Activated CD8-positive, alpha-beta memory T cell treated with anti-CD3 and anti-CD28 coated beads for 36 hours (primary cell): ENCODE data around the gene EYA3. TPM values are rescaled to one million over a fixed set of nuclear protein-coding genes. Genes with fewer than 3 reads are reported as not detected.

Experiments used
- CTCF ChIA-PET: fragments of 350-600 bp; sonication (Branson Sonifier 250); formaldehyde crosslinking; loops from one replicate; lab custom pipeline; 2021; ENCODE audit warnings: antibody characterized with exemption; lab: Charles Lee
- POLR2A ChIA-PET: fragments of 350-600 bp; sonication (Branson Sonifier 250); formaldehyde crosslinking; loops from one replicate; lab custom pipeline; 2021; ENCODE audit warnings: antibody characterized with exemption; lab: Charles Lee
- total RNA-seq, 2 experiments: library from RNA; stranded (reverse); gene quantifications; one replicate each; pipeline ENCODE4 v1.2.3, GENCODE V29; 2021

Gene EYA3
- total RNA-seq, 2 experiments from 2014 or later: 37.5 to 39.6 TPM

- ChIA-PET POLR2A (interaction anchor here (0.7 kb wide), 1 partner anchor 96 kb away, joined by 4 read pairs; the partner anchor contains the start of gene EYA3), CTCF (interaction anchor here (1.4 kb wide), 1 partner anchor 117 kb away, joined by 3 read pairs; no protein-coding TSS in a partner anchor)
Measured at GRCh38 chr1:27992276-27992675, 96.1 kb downstream of the EYA3 start.

- POLR2A ChIA-PET: no interaction called here
Measured at GRCh38 chr1:27990920-27991537, 97.4 kb downstream of the EYA3 start.

GRCh38 chr1:27981145-27981544 is 107.3 kb downstream of the EYA3 start:
- ChIA-PET POLR2A (interaction anchor here (1.0 kb wide), 1 partner anchor 121 kb away, joined by 4 read pairs; no protein-coding TSS in a partner anchor), CTCF (interaction anchor here (1.0 to 3.8 kb wide), 2 partner anchors 69 to 124 kb away, joined by 3 to 20 read pairs; no protein-coding TSS in a partner anchor)

More at GRCh38 chr1:27990920-27991537, 97.4 kb downstream of the EYA3 start:
- CTCF ChIA-PET: interaction anchor here (0.9 kb wide), 1 partner anchor 11 kb away, joined by 3 read pairs; no protein-coding TSS in a partner anchor

DNA sequence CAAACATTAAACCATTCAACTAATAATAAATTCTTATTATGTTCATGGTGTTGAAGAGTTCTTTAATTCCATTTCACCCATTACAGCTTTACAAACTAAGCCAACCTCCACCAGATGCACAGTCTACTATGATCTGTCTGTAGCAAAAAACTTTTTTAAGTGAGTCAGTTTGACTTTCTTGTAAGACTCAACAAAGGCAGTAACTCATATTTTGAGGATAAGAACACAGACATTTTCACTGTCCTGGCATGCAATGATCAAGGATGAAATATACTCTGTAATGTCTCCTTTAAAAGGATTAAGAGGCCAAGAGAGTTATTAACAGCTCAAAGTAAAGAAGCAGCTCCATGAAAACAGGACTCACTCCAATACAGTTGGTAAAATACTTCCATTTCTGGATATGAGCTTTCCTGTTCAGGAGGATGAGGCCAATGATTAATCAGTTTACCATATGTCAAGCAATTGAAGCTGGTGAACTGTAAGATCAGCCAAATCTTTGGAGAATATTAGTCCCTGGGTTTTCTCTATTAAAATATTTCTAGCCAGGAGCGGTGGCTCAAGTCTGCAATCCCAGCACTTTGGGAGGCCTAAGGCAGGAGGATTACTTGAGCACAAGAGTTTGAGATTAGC is 108.1 kb downstream of the EYA3 start:
- ChIA-PET POLR2A (interaction anchor here (1.0 kb wide), 1 partner anchor 120 kb away, joined by 4 read pairs; no protein-coding TSS in a partner anchor), CTCF (interaction anchor here (0.6 to 3.8 kb wide), 4 partner anchors 11 to 123 kb away, joined by 3 to 20 read pairs (median 4); no protein-coding TSS in a partner anchor)

DNA sequence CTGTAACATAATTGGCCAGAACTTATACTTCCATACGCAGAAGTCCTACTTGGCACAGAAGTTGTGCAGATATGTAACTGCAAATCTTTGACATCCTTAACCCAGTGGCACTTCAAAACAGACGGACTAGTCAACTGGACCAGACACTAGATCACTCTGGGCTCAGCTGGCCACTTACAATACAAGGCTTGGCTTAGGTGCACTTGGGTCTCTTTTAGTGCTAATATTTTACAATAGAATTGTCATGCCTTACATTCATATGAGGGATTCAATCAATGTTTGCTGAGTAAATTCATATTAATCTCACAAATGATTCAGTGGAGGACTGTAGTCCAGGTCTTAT is 108.6 kb downstream of the EYA3 start:
- ChIA-PET CTCF (interaction anchor here (0.8 to 3.8 kb wide), 3 partner anchors 39 to 122 kb away, joined by 3 to 20 read pairs (median 5); no protein-coding TSS in a partner anchor), POLR2A (no interaction called here)

DNA sequence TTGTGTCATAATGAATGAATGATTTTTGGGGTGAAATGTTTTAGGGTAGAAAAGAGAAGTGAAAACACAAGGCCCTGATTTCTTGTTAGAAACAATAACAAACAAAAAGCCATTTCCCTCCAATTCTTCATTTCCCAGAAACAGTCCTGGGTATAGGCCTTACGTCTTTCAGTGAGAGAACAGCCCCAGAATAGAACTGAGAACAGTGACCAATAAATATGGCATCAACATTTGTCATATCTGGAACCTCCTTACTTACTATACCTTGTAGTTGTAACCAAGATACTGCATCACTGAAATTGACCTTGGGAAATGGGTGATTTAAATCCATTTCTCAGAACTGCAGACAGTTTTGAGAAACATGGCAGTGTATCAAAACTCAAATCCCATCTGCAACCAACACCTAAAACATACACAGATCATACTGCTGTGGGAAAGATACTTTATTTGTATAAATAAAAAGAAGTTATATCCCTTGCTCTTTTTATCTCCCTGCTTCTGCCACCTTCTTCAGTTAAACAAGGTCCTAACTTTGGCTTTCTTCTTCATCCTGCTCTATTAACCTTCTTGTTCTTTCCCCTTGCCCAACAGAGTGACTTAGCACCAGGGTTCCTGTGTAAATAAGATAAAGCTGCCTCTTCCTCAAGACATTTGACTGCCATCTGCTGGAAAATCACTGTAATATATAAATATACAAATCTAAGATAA is 109.1 kb downstream of the EYA3 start:
- CTCF ChIA-PET: interaction anchor here (0.8 to 3.8 kb wide), 4 partner anchors 38 to 122 kb away, joined by 3 to 20 read pairs (median 4); no protein-coding TSS in a partner anchor
- POLR2A ChIA-PET: no interaction called here

GRCh38 chr1:27974417-27974781 is 114.0 kb downstream of the EYA3 start:
- ChIA-PET POLR2A (no interaction called here), CTCF (interaction anchor here (0.6 kb wide), 1 partner anchor 31 kb away, joined by 4 read pairs; no protein-coding TSS in a partner anchor)

GRCh38 chr1:27973771-27974416 is 114.5 kb downstream of the EYA3 start:
- ChIA-PET POLR2A (no interaction called here), CTCF (interaction anchor here (0.6 to 1.0 kb wide), 2 partner anchors 12 to 30 kb away, joined by 3 to 4 read pairs; no protein-coding TSS in a partner anchor)

GRCh38 chr1:27972141-27972540 is 116.3 kb downstream of the EYA3 start:
- CTCF ChIA-PET: interaction anchor here (0.8 to 1.1 kb wide), 2 partner anchors 23 to 32 kb away, joined by 3 read pairs; no protein-coding TSS in a partner anchor
- POLR2A ChIA-PET: no interaction called here

GRCh38 chr1:27971674-27972073 is 116.7 kb downstream of the EYA3 start:
- CTCF ChIA-PET: interaction anchor here (0.8 to 1.1 kb wide), 2 partner anchors 24 to 31 kb away, joined by 3 read pairs; no protein-coding TSS in a partner anchor
- POLR2A ChIA-PET: no interaction called here

- POLR2A ChIA-PET: no interaction called here
- CTCF ChIA-PET: no interaction called here
Measured at GRCh38 chr1:27970401-27970800, 118.0 kb downstream of the EYA3 start.

DNA sequence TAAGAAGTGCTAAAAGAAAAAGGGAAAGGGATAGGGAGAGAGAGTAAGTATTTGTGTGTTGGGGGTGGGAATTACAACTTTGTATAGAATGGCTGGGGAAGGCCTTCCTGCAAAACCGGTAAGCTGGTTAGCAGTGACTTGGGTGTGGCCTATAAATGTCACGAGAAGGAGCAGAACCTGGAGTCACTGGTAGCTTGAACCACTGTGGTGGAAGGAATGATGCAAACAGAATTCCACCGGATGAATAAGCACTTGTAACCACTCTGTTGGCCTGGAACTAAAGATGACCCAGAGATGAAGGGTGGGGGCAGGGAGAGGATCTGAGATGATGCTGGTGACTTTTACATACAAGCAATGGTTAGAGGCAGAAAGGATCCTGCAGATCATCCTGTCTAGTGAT is 119.7 kb downstream of the EYA3 start:
- CTCF ChIA-PET: interaction anchor here (0.6 kb wide), 1 partner anchor 328 kb away, joined by 4 read pairs; no protein-coding TSS in a partner anchor
- POLR2A ChIA-PET: no interaction called here

DNA sequence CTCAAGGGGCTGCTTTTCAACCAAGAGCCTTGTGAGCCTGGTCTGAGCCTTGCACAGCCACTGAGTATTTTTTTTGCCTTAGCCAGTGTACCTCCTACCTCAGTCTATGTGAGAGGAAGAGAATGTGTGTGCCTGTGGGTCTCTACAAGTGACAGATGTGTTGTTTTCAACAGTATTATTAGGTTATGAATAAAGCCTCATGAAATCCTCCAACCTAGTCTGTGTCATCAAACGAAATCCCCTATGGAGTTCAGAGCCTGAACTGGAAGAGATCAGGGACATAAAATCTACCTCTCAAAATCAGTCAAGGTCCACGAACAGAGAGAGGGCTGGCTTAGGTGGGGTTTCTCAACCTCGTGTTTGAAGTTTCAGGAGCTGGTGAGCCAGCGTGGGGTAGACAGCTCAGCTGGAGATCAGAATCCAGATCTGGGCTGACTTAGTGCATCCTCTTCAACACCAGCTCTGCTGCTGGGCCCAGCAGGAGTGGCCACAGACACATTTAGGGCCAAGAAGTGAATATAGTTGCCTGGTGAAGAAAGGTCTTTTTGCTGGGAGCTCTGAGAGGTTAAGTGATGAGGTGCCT is 120.4 kb downstream of the EYA3 start:
- POLR2A ChIA-PET: no interaction called here
- CTCF ChIA-PET: no interaction called here

GRCh38 chr1:27967106-27967883 is 121.1 kb downstream of the EYA3 start:
- CTCF ChIA-PET: no interaction called here
- POLR2A ChIA-PET: no interaction called here

GRCh38 chr1:27966402-27967105 is 121.9 kb downstream of the EYA3 start:
- ChIA-PET POLR2A (no interaction called here), CTCF (interaction anchor here (0.6 kb wide), 1 partner anchor 22 kb away, joined by 3 read pairs; no protein-coding TSS in a partner anchor)

GRCh38 chr1:27963393-27963792 is 125.0 kb downstream of the EYA3 start:
- CTCF ChIA-PET: no interaction called here
- POLR2A ChIA-PET: interaction anchor here (0.6 kb wide), 2 partner anchors 95 to 133 kb away, joined by 3 read pairs; partner anchors contain the start of gene PPP1R8
